ENCODE measurements around the gene CMSS1.

CMSS1 gene

DNA sequence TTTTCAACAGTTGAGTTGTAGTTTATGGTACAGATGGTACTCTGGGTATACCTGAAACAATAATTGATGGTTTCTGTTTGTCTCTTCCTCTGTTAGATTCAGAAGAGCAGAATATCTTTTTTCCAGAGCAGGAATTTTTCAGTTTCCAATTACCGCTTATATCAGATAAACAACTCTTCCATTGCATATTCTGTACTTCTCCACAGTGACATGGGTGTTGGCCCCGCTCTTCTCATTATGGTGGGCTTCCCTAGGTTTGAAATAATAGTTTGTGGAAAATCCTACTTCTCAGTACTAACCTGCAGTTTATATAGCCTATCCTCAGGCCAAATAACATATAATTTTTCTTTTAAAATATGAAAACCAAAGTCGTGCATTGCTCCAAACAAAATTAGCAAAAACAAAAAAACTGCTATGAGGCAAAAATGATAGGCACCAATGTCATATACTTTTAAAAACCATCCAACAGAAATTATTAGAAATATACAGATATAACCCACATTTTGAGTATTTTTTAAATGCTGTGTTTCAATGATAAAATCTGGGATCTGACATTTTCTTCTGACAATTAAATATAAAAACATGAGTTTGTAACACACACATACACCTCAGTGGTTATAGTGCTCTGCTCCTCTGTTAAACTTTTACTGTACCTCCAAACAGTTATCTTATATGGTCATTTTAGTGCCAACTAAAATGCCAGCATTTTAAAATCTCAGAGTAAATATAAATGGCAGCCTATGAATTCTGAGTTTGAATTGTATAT, 56.8 kb downstream of the CMSS1 start:
- DNase-seq = no peak

DNA sequence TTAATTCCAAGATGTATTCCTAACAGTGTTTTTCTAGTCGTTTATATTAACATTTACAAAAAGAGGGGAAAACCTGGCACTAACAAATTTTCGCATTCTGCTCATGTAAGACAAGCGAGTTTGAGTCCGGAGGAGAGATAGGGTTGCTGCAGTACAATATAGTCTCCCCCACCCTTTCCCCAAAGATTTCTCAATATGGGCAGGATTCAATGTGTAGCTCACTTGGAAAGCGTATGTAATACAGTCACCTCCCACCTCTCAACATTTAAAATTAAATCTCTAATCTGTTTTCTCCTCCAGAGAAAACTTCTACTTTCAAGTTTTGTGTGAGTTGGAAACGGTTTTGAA, 57.9 kb downstream of the CMSS1 start:
- no peak for DNase-seq

DNA sequence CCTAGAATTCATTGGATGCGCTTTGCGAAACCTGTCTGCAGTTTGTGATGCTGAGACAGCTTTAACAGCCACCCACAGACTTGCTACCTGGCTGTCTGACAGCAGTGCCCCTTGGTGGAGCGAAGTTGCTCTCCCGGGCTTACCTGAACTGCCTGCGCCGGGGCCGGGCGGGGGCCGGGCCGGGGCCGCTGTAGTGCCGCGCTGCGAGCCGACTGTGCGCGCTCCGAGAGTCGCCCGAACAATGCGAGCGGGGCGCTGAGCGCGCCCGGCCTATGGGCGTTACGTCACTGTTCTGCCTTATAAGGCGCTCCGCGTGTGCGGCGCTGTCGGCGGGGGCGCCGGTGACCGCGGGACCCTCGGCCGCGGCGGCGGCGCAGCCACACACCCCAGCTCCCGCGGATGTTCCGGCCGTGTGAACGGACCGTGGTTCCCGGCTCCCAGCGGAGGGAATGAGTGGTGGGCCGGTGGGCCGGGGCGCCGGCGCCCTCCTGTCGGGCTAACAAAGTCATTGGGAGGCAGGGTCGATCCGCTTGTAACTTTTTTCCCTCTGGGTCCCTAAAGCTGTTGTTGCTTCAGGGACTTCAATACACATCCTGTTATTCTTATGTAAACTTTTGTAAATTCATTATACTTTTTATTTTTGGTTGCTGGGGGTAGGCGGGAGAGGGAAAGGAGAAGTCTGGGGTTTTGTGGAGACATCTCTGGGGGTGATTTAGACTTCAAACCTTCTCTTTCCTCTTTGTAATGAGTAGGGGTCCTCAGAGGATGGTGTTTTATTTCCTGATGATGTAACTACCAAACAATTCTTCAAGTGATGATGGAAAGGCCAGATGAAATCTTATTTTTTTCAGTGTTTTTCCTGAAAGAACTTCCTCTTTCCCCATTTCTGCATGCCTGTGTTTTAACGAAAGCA, 58.5 kb downstream of the CMSS1 start:
- DNase-seq = peak in 49 of 51 donors; percentile 6 to 78 (median 50)

DNA sequence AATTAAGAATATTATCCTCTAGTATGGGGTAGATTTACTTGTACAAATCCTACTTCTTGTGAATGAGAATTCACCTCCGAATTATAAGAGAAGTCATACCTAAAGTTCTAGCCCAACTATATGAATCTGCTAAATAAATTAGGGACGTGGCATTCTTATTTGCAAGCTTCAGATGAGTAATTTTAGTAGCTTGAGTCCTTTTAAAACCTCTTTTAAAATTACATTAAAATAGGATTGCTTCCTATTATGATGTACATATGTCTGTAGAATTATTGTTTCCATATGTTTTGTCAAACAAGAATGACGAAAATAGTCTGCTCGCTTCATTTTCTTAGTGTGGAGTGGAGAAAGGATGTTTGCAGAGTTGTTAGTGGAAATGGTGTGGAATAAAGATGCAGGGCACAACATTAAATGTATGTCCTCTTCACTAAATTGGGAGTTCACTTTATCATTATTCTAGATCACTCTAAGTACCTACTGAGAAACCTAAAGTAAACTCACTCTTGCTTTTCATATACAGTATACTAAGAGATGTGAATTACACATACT, 59.4 kb downstream of the CMSS1 start:
- DNase-seq = no peak

DNA sequence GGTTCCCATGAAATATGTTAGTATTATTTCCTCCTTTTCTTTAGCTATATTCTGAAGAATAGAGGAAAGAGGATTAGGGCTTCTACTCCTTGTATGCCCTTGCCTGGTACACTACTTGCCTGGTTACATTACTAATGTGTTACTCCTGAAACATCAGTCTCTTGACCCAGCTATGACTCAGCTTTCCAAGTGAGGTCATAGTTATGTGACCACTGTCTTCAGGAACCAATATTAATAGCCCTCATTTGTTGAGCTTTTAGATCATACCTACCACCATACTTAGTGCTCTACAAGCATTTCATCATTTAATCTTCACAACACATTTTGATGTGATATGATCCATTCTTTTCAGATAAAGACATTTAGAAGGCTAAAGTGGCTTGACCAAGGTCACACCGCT, 60.3 kb downstream of the CMSS1 start:
- DNase-seq = no peak

DNA sequence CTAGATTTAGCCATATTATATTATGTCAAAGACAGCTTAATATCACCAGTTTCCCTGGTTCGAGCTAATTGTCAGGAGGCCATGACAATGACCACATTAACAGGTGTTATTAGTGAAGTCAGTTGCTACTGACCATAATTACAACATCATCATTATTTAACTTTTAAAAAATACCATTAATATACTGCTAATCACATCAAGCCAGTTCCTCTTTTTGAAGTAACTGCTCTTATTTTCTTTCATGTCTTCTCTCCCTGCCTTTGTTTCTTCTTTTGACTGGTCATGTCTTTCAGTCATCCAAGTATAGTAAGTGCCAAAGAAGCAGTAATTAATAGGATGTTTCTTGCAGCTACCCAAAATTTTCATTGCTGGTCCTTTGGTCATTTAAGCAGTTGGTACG, 61.6 kb downstream of the CMSS1 start:
- no peak for DNase-seq

DNA sequence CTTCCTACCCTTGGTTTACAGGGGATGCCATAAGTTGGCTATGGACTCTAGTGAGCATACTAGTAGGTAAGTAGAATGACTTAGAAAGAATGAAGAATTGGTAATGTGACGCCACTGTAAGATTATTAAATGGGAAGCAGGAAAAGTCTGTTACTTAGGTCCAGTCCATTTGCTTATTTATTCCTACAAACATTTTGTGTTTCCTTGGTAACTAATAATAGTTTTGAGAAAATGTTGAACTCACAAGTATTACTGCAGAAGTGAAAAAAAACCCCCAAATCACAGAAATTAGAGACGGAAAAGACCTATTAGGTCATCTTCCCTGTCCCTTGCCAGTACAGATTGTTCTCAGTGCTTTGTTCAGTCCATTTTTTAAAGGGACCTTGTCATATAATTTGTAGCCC, 63.5 kb downstream of the CMSS1 start:
- no peak for DNase-seq

DNA sequence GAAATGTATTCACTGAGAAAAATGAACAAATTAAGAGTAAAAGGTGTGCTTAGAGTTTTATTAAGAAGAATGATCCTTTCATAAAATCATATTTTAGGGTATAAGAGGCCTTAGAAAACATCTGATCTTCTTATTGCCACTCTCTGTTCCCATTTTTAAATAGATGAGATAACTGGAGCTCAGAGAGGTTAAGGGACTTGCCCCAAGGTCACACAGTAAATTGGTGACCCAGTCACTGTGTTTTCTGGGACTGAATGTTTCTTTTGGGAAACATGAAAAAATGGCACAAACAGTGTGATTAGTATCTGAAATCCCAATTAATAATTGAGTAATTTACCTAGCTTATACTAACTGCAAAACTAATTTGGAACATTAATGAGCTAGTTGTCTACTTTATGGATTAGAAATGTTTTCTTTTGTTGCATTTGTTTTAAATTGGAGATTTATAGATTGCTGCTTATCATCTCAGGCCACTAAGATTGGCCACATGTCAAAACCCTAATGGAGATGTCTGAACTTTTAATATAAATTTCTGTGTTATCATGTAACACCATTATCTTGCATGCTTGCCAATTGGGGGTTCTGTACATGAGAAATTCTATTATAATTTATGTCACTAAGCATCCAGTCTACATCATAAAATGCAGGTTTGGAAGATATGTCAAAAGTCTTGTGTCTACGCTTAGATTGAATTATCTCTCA, 64.9 kb downstream of the CMSS1 start:
- DNase-seq = no peak

DNA sequence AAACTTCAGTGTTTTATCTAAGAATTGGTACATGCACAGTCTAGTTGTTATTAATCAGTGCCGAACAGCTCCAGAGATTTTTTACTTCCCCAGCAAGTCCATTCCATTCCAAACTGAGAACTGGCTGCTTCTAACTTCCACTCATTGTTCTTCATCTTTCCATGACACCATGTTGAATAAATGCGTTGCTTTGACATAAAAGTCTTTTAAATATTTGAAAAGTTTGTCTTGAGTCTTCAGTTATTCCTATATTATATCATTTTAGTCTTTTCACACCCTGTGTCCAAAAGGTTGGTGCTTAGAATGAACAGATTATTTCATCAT, 65.4 kb downstream of the CMSS1 start:
- DNase-seq = no peak

DNA sequence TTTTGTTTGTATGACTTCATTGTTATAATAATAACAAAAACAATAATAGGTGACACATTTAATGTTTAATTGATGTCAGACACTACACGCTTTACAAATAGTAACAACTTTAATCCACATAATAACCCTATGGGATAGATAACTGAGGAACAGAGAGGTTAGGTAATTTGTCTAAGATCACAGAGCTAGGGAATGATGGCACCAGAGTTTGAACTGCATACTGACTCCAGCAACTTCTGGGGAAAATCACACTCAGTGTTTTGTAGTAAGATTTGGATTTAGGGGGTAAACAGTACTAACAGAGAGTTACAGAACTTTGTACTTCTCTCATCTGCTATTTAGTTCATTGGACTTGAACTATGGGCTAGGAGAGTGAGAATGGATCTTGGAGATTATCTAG, 66.0 kb downstream of the CMSS1 start:
- no peak for DNase-seq

DNA sequence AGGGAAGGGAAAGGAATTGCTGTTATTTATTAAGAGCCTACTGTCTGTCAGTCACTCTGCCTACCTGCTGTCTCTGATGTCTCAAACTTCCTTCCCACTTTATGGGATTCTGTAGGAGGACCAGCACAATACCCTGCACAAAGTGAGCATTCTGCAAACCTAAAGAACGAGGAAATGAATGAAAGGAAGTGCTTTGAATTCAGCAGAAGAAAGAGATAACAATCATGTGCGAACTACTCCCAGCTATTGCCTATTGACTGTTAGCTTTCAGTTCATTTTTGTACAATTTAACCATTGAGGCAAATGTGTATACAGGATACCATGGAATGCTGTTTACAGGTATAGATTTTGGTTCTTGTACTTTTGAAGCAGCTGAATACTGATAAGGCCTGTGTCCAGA, 66.8 kb downstream of the CMSS1 start:
- DNase-seq = no peak

DNA sequence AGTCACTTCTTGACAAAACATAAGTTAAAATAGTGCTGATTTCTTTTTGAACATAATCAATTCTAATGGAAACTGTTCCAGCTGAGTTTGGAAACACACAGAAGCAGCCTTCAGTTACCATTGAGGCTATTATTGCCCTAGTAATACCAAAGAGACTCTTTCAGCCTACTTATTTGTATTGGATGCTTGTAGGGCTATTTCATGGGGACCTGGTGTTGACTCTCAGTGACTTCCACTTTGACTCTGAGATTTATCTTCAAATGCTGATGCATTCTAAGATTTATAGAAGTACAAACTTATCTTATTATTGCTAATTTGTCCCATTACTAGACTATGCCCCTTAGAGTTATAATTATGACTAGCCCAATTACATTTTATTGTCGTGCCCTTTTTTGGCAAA, 67.4 kb downstream of the CMSS1 start:
- no peak for DNase-seq

DNA sequence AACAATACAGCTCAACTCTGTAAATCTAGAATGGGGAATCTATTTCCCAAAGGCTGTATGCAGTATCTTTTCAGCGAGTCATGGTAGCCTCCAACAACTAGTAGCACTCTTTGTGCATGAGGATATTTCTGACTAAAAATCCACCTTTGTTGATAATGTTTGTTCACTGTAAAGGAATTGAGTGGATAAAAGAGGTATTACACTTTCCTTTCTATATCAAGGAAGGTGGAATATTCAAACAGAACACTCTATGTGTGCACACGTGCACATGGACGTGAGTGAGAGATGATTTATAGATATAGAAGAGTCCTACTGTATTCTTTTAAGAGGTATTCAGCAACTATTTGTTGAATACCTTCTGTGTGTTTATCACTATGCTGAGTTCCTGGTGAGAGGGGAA, 68.2 kb downstream of the CMSS1 start:
- DNase-seq = no peak

DNA sequence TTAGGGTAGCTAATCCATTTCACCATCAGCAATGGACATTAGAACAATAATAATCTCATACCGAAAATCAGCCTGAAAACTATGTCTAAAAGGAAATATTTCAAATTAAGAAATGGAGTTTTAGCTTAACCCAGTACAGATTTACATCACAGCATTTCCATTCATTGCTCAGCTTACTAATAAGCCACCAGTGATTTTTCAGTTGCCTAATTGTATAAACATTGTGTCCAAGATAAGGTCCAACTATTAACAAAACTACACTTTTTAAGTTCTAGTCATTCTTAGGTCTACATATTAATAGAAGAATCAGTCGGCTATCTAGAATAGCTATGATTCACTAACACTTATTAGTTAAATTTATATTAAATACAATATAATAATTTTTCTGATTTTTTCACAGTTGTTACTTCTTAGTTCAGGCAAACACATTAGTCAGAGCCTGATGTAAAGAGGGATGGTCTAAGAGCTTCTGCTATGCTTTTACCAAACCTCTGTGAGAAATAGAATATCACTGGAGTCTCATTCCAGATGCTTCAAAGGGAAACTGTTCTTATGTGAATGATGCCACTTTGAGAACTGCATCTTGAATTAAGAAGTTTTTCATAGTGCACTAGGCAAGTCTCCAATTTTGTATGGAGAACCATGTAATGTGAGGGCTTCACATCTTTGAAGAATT, 74.1 kb downstream of the CMSS1 start:
- DNase-seq = no peak

DNA sequence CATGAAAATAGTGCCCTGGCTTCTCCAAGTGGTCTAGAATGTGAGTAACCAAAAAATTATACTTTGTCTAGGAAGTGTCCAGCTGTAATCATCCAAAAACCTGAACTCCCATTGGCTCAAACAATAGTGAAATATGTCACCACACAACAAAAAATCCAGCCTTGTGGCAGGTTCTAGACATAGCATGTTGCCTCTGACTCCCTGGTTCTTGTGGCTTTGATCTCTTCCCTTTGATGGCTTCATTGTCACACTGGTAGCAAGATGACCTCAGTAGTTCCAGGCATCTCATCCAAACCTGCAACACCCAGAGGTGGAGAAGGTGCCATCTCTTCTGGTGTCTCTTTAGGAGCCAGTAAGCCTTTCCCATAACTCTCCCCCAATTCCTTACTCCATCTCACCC, 74.7 kb downstream of the CMSS1 start:
- no peak for DNase-seq

DNA sequence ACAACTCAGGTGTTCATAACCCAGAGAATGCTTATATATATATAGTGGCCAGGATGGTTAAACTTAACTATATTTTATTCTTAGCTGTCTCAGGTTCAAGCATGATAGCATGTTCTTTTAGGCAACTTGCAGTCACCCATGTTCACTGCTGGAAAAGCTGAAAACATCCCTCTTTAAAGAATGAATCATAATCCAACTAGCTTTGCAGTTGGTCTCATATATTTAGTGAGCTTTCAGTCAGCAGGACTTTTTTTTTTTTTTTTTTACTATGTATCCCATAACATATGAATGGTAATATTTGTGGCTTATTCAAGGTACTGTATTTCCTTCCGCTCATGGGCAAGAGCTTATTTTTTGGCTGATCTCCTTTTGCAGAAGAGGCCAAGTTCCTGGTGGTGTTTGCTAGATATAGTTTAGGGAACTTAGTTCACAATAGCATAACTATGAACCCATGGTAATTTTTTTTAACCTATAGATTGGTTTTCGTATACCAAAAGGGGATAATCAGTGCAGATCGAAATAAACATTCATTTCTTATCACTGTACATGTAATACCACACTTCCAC, 77.6 kb downstream of the CMSS1 start:
- no peak for DNase-seq

DNA sequence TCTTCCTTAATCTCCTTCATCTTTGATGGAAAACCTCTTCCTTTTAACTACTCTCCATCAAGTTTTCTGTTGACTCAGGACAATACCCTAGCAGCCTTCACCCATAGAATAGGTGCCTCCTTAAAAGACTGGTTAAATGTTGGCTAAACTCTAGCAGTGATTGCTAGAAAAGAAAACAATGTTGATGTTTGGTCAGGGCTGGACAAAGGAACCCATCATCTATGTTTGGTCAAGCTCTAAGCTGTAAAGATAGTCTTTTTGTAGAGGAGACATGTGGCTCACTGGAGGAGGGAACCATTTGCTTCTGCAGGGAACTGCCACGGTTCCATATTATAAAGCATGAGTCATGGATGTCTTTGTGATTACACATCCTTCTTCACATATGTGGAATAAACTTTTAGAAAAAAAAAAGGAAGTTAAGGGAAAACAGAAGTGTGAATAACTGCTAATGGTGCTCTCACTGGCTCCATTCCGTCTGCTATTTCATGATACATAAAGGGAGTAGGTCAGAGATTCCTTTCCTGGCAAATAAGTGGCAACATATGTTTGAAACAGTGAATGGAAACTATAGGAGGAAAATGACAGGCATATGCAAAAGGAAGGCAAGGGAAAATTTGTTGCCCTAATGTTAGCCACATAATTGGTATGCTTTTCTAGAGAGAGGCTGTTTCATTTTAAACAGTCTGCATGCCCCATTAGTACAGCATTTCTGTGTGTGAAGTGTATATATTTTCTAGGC, 78.2 kb downstream of the CMSS1 start:
- no peak for DNase-seq

DNA sequence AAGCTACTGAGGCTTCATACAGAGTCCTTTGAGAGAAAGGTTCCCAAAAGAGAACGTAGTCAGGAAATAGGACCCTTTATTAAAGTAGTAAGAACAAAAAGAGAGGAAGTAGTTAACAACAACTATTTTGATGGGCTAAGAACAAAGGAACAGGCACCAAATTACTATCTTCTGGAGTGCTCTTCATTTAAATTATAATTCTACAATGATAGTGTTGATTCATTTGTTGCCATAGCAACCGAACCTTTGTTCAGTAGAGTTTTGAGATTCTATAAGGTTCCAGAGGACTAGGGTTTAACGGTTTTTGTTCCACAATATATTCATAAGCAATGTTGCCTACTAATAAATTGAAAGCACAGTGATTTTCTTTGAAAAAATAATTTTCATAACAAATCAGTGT, 78.8 kb downstream of the CMSS1 start:
- DNase-seq = no peak

DNA sequence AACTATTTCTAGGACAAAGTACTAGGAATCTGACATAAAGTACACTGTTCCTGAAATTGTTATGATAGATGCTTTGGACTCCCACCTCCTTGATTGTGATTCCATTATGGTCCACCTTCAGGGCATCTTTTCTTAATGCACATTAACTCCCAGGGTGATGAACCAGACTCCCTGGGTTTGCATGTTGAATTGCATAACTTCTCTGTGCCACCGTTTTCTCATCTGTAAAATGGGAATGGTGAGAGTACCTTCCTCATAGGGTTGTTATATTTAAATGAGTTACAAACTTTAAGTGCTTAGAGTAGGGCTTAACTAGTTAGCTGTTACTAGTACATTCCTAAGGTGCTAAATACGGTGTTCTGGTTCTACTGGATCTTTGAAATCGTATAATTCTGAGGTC, 81.9 kb downstream of the CMSS1 start:
- no peak for DNase-seq

DNA sequence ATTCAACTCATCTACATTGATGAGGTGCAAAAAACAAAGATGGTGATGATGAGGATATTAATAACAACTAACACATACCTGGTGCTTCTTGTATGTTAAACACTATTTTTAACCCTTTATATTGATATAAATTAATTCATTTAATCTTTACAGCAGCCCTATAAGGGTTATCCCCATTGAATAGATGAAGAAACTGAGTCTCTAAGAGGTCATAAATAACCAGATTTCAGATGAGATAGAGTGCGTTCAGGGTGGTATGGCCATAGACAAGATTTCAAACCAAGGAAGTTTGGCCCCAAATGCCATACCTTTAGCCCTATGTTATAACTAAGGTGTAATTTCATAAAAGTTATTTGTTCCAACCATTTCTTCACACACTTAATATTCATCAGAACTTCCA, 82.6 kb downstream of the CMSS1 start:
- DNase-seq = no peak
